ENCODE data around the gene FRMD1.

FRMD1 gene

DNA sequence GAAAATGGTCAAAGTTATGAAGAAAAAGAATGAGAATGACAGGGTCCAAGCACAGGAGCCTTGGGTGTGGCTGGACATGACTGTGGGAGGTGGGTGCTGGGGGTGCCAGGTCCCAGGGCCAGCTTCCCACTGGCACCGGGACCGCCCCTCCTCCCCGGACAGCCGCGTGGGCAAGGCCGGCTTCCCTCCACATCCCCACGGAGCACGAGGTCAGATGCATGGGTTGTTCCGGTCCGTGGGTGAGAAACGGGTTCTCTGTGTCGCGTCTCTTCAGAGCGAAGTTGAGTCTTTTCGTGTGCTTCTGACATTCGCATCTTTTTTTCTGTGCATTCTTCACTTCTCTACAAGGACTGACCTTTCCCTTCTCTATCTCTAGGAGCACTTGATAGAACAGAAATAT, 51.5 kb downstream of the FRMD1 start:
- Histone ChIP-seq H3K27ac (no peak overlapping the region), H3K4me3 (ENCODE audit: low read depth, low read length) (no peak overlapping the region), H3K9me3 (ENCODE audit: severe bottlenecking) (no peaks in the 10 kb centered on the region), H3K36me3 (no peaks in the 10 kb centered on the region), H3K27me3 (ENCODE audit: insufficient read depth, low read depth, severe bottlenecking) (no peaks in the 10 kb centered on the region)
- TF ChIP-seq, protein P1, sequence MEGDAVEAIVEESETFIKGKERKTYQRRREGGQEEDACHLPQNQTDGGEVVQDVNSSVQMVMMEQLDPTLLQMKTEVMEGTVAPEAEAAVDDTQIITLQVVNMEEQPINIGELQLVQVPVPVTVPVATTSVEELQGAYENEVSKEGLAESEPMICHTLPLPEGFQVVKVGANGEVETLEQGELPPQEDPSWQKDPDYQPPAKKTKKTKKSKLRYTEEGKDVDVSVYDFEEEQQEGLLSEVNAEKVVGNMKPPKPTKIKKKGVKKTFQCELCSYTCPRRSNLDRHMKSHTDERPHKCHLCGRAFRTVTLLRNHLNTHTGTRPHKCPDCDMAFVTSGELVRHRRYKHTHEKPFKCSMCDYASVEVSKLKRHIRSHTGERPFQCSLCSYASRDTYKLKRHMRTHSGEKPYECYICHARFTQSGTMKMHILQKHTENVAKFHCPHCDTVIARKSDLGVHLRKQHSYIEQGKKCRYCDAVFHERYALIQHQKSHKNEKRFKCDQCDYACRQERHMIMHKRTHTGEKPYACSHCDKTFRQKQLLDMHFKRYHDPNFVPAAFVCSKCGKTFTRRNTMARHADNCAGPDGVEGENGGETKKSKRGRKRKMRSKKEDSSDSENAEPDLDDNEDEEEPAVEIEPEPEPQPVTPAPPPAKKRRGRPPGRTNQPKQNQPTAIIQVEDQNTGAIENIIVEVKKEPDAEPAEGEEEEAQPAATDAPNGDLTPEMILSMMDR (IDR thresholded peaks at IDR 0.05; ENCODE audit: low read depth, low read length), result no peak
- no peak for DNase-seq

DNA sequence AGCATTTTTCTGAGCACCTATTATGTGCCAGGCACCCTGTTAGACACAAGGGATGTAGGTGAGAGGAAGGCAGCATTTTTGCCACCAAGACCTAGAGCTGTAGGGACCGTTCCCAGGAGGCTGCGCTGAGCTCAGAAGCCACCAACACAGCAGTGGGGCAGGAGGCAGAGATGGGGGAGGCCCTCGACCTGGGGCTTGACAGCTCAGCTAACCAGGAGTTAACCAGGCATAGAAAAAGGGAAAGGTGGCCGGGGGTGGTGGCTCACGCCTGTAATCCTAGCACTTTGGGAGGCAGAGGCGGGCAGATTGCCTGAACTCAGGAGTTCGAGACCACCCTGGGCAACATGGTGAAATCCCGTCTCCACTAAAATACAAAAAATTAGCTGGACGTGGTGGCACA, 52.1 kb downstream of the FRMD1 start:
- Histone ChIP-seq H3K4me3 (ENCODE audit: low read depth, low read length) (no peak overlapping the region), H3K36me3 (no peaks in the 10 kb centered on the region), H3K9me3 (ENCODE audit: severe bottlenecking) (no peaks in the 10 kb centered on the region), H3K27ac (no peak overlapping the region), H3K27me3 (ENCODE audit: insufficient read depth, low read depth, severe bottlenecking) (no peaks in the 10 kb centered on the region)
- DNase-seq, result no peak
- TF ChIP-seq, protein P1 (IDR thresholded peaks at IDR 0.05; ENCODE audit: low read depth, low read length), result no peak

DNA sequence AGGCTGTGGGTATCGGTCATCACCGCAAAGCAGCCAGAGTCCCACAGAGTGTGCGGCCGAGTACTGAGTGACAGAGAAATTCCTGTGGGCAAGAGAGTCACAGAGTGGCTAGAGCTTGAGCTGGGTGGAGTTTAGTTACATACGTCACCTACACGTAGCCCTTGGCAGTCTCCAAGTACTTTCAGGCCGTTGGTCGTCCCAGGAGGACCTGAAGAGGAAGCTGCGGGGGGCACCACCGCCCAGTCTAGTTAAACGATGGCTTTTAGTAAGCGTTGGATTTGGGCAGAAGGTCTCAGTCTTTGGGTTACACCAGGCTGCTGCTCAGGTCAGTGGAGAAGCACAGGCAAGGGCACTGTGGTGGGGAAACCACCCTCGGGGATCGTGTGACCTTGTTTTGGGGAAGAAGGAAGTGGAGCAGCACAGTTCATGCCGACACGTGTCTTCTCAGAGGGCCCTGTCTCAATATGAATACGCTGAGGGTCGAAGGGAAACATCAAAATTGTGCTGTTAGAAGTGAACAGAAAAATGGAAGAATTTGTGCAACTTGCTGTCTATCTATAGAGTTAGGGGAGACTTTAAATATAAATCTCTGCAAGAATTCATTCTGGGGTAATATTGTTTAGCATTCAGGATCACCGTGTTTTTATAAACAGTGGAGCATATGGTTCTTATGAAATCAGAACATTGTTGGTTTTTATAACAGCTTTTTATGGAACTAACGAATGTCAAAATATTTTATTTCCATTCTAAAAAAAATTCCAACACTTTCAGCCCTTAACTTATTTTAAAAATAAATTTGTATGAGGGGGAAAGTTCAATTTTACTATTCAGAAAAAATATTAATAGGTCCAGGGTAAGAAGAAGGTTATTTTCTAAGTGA, 52.9 kb downstream of the FRMD1 start:
- DNase-seq, result no peak
- H3K9me3 ChIP-seq (ENCODE audit: severe bottlenecking), result no peaks in the 10 kb centered on the region
- H3K27ac ChIP-seq, result no peak overlapping the region
- H3K27me3 ChIP-seq (ENCODE audit: insufficient read depth, low read depth, severe bottlenecking), result no peaks in the 10 kb centered on the region
- H3K4me3 ChIP-seq (ENCODE audit: low read depth, low read length), result no peak overlapping the region
- TF ChIP-seq, protein P1 (IDR thresholded peaks at IDR 0.05; ENCODE audit: low read depth, low read length), result no peak
- no peaks in the 10 kb centered on the region for H3K36me3 ChIP-seq

DNA sequence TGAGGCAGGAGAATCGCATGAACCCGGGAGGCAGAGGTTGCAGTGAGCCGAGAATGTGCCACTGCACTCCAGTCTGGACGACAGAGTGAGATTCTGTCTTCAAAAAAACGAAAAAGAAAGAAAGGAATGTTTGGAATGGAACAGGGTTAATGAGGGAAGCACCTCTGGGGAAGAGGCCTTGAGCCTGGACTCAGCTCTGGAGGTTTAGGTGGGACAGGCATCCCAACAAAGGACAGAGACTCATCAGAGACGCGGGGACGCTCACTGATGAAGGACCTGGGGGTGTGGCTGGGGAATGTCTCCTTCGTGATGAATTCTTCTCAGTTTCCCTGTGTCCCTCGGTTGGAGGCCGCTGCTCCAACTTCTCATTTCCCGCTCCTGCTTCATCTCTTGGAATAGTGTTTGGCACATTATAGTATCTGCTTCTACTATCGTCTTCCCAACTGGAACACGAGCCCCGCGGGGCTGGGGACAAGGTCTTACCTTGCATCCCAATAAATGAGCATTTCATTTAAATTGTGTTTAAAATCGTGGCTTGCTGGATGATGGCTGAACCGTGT, 54.0 kb downstream of the FRMD1 start:
- TF ChIP-seq, protein P1 (IDR thresholded peaks at IDR 0.05; ENCODE audit: low read depth, low read length), result no peak
- Histone ChIP-seq H3K4me3 (ENCODE audit: low read depth, low read length) (no peak overlapping the region), H3K27ac (no peak overlapping the region), H3K27me3 (ENCODE audit: insufficient read depth, low read depth, severe bottlenecking) (no peaks in the 10 kb centered on the region), H3K9me3 (ENCODE audit: severe bottlenecking) (no peaks in the 10 kb centered on the region), H3K36me3 (no peaks in the 10 kb centered on the region)
- DNase-seq, result no peak

DNA sequence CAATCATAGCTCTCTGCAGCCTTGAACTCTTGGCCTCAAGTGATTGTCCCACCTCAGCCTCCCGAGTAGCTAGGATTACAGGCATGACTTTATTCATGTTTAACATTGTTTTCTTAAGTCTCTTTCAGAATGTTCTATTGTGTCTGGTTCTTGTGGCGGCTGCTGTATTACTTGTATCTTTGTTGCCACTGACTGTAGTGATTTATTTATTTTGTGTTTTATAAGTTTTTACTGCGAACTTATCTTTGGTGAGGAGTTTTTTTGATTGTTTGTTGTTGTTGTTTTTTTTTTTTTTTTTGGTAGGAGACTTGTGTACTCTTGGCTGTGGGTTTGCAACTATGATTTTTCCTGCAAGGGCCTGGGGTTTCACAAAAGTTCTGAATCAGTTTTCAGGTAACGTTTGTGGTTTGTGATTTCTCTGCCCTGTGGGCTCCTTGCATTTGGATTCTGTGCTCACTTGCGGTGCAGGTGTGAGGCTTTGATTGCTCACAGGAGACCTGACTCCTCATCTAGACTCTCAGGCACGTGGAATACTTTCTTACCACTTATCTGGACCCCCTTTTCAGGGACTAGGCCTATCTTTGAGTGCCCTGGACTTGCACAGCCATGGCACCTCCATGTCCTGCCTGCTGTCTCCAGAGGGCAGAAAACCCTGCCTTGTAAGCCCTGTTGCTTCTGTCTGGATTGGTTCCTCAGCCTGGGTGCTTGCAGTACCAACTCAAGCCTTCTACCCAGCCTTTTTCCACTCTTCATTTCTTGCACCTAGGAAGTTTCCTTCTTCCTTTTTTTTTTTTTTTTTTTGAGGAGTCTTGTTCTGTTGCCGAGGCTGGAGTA, 56.3 kb downstream of the FRMD1 start:
- TF ChIP-seq, protein P1 (IDR thresholded peaks at IDR 0.05; ENCODE audit: low read depth, low read length), result no peak
- Histone ChIP-seq H3K27ac (no peak overlapping the region), H3K4me3 (ENCODE audit: low read depth, low read length) (no peak overlapping the region), H3K27me3 (ENCODE audit: insufficient read depth, low read depth, severe bottlenecking) (no peaks in the 10 kb centered on the region), H3K9me3 (ENCODE audit: severe bottlenecking) (no peaks in the 10 kb centered on the region), H3K36me3 (no peaks in the 10 kb centered on the region)
- DNase-seq, result no peak
